Tibial nerve (tissue), 4 donors: Measurements from ENCODE around the gene SF3A1. TPM values are rescaled to one million over a fixed set of nuclear protein-coding genes. Genes with fewer than 3 reads are reported as not detected.

Experiments
- DNase-seq, 2 donors: peaks; one replicate each; pipeline ENCODE4 v3.0.0-alpha.2; 2019; ENCODE audit warnings: low spot score in 2 of 2
- H3K27ac ChIP-seq, 4 donors: fragments of 200-600 bp; sonication (generic) in 3 of 4; one replicate each; pipeline ENCODE4 v1.5.1; 2017 to 2019; ENCODE audit warnings: mild to moderate bottlenecking in 1 of 4
- H3K27me3 ChIP-seq, 2 donors: fragments of 200-600 bp; sonication (generic) in 1 of 2; one replicate each; pipeline versions ENCODE4 v1.5.1 to v1.6.0; 2017 to 2019
- H3K36me3 ChIP-seq, 3 donors: fragments of 200-600 bp; sonication (generic); one replicate each; pipeline ENCODE4 v1.5.1; 2018 to 2019
- H3K4me1 ChIP-seq, 4 donors: fragments of 200-600 bp; sonication (generic) in 3 of 4; one replicate each; pipeline ENCODE4 v1.5.1; 2017 to 2019
- H3K4me3 ChIP-seq, 4 donors: fragments of 200-600 bp; sonication (generic) in 3 of 4; one replicate each; pipeline ENCODE4 v1.5.1; 2017 to 2019; ENCODE audit warnings: mild to moderate bottlenecking in 1 of 4, moderate library complexity in 1 of 4
- H3K9me3 ChIP-seq, 4 donors: fragments of 200-600 bp; sonication (generic) in 3 of 4; one replicate each; pipeline ENCODE4 v1.5.1; 2017 to 2019
- EP300 ChIP-seq, 2 donors: sonication (generic); formaldehyde crosslinking; IDR thresholded peaks; one replicate each; pipeline ENCODE4 v1.6.1; 2017; ENCODE audit warnings: antibody characterized with exemption in 2 of 2, mild to moderate bottlenecking in 1 of 2
- POLR2A ChIP-seq, 2 donors: fragments of 450-650 bp; IDR thresholded peaks; one replicate each; pipeline ENCODE4 v1.6.1; 2017; ENCODE audit warnings: antibody characterized with exemption in 2 of 2, mild to moderate bottlenecking in 2 of 2, moderate library complexity in 2 of 2
- WGBS, 2 donors: methylation state at CpG; one replicate each; pipeline ENCODE4 v1.1.5; 2018; 5-methylcytosine and 5-hydroxymethylcytosine counted together
- total RNA-seq, 4 donors: library from RNA; depleted of rRNA; stranded (reverse); fragments of >200 nt; gene quantifications; one replicate each; pipeline ENCODE4 v1.1.0, GENCODE V29; 2016
- TF ChIP-seq, protein P1 (sequence below), 5 experiments: fragments of 200-600 bp in 3 of 5; fragments of 450-650 bp in 2 of 5; sonication (generic) in 3 of 5; IDR thresholded peaks; one replicate each; pipeline ENCODE4 v1.5.1; 2016 to 2019; ENCODE audit warnings: antibody characterized with exemption in 5 of 5, mild to moderate bottlenecking in 3 of 5, moderate library complexity in 2 of 5

The SF3A1 gene
- total RNA-seq, 4 donors from 2014 or later: 76.2 to 98.1 (median 91.7) TPM

DNA sequence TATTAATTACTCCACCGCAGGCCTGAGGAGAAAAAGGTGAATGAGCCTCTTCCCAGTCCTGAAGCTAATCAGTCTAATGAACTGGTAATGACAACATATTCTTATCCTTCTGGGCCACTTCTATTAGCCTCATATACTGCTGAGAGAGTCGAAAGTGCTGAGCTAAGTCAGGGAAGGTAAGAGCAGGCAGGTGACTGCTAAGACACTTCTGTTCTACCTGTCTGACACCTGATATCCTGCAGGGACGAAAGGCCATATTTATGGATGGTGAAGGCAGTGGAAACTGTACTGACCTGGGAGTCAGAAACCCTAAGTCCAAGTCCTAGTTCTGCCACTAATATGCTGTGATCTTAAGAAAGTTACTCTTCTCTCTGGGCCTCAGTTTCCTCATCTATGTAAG lies 33.4 kb downstream of the SF3A1 start:
- WGBS, 2 donors: 89 to 91% methylated on average over 3 of the region's 3 CpGs
- TF ChIP-seq POLR2A (IDR thresholded peaks at IDR 0.05): no peak
- TF ChIP-seq, protein P1, sequence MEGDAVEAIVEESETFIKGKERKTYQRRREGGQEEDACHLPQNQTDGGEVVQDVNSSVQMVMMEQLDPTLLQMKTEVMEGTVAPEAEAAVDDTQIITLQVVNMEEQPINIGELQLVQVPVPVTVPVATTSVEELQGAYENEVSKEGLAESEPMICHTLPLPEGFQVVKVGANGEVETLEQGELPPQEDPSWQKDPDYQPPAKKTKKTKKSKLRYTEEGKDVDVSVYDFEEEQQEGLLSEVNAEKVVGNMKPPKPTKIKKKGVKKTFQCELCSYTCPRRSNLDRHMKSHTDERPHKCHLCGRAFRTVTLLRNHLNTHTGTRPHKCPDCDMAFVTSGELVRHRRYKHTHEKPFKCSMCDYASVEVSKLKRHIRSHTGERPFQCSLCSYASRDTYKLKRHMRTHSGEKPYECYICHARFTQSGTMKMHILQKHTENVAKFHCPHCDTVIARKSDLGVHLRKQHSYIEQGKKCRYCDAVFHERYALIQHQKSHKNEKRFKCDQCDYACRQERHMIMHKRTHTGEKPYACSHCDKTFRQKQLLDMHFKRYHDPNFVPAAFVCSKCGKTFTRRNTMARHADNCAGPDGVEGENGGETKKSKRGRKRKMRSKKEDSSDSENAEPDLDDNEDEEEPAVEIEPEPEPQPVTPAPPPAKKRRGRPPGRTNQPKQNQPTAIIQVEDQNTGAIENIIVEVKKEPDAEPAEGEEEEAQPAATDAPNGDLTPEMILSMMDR (IDR thresholded peaks at IDR 0.05): no peak
- no peak for TF ChIP-seq EP300 (IDR thresholded peaks at IDR 0.05)
- DNase-seq: no peak
- H3K4me1 ChIP-seq: peaks cover 0 to 85% (median 59%) of the 10 kb centered on the region in 4 donors
- H3K27me3 ChIP-seq: no peaks in the 10 kb centered on the region
- no peak overlapping the region for H3K4me3 ChIP-seq
- no peaks in the 10 kb centered on the region for H3K9me3 ChIP-seq
- H3K27ac ChIP-seq: peak overlapping the region in 1 of 4 donors; percentile 97
- H3K36me3 ChIP-seq: peaks cover 0 to 10% (median 0%) of the 10 kb centered on the region in 3 donors

DNA sequence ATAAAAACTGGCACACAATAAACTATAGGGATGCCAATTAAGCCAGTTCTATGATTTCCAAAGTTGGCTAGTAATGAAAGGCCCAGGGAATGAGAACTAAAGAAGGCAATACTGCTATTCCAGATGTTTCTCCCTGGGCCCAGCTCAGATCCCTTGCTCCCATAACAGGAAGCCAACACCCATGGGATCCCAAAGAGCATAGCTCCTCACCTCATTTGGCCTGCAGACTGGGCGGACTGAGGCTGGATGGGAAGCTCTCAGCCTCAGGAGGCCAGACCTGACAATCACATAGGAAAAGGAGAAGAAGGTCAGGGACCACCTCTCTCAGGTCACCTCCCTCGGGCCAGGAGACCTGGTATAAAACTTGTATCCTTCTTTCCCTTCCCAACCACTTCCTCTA lies 35.2 kb downstream of the SF3A1 start:
- Histone ChIP-seq H3K4me3 (no peak overlapping the region), H3K4me1 (peaks cover 0 to 95% (median 65%) of the 10 kb centered on the region in 4 donors), H3K27ac (peak overlapping the region in 3 of 4 donors; percentile 18 to 39 (median 21)), H3K9me3 (no peaks in the 10 kb centered on the region), H3K27me3 (no peaks in the 10 kb centered on the region), H3K36me3 (peaks cover 0 to 13% (median 0%) of the 10 kb centered on the region in 3 donors)
- 59 to 70% methylated on average over 2 of the region's 2 CpGs for WGBS, 2 donors
- TF ChIP-seq POLR2A (IDR thresholded peaks at IDR 0.05) (no peak), EP300 (IDR thresholded peaks at IDR 0.05) (no peak)
- TF ChIP-seq, protein P1 (IDR thresholded peaks at IDR 0.05): no peak
- DNase-seq: no peak

DNA sequence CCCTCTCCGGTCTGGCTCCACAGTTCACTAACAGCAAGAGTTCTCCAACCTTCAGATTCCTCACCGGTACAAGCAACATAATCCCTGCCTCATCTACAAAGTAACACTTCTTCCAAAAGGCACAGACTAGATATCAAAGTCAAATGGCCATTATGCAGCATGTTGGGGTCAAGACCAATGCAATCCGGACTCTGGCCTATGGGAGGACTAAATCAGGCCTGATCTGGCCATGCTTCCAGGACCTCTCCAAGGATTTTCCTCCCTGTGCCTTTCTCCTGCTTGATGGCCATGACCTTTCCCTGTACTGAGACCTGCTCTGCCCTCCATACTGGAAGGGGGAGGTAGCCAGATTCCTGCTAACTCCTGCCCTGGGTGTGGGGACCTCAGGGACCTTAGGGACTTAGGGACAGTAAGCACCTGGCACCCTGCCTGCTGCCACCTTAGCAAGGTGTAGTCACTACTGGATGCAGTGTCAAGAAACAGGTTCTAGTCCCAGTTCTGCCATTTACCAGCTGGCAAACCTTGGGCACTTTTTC lies 36.6 kb downstream of the SF3A1 start:
- H3K4me1 ChIP-seq: peaks cover 0 to 99% (median 66%) of the 10 kb centered on the region in 4 donors
- DNase-seq: no peak

DNA sequence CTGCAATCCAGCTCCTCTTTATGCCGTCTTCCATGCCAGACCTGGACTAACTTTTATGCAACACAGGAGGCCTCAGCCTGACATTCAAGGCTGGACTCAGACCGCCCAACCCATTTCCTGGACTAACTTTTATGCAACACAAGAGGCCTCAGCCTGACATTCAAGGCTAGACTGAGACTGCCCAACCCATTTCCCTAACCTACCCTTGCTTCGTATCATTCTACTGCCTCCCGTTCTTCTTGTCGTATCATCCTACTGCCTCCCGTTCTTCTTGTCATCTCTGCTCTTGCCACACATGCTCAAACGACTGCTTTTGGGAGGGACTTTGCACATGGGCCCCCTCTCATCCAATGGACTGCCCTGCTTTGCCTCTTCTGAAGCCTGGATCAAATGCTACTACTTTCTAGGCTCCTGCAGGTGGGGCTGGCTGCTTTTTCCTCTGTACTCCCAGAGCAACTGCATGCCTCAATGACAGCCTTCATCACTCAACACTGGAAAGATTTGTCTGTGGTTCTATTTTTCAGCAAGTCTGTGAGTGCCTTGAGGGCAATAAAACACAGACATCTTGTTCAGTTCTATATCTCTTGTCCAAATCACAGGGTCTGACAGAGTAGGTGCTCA lies 37.8 kb downstream of the SF3A1 start:
- peaks cover 0 to 99% (median 61%) of the 10 kb centered on the region in 4 donors for H3K4me1 ChIP-seq
- TF ChIP-seq, protein P1 (IDR thresholded peaks at IDR 0.05): no peak
- TF ChIP-seq POLR2A (IDR thresholded peaks at IDR 0.05) (no peak), EP300 (IDR thresholded peaks at IDR 0.05) (no peak)
- peaks cover 0 to 13% (median 0%) of the 10 kb centered on the region in 3 donors for H3K36me3 ChIP-seq
- 63 to 69% methylated on average over 7 of the region's 7 CpGs for WGBS, 2 donors
- no peaks in the 10 kb centered on the region for H3K9me3 ChIP-seq
- no peak for DNase-seq
- no peaks in the 10 kb centered on the region for H3K27me3 ChIP-seq
- H3K27ac ChIP-seq: peak overlapping the region in 2 of 4 donors; percentile 55 to 56
- no peak overlapping the region for H3K4me3 ChIP-seq

More for the DNA sequence above, 36.6 kb downstream of the SF3A1 start:
- Histone ChIP-seq H3K27me3 (no peaks in the 10 kb centered on the region), H3K27ac (peak overlapping the region in 1 of 4 donors; percentile 52), H3K9me3 (no peaks in the 10 kb centered on the region), H3K4me3 (no peak overlapping the region), H3K36me3 (peaks cover 0 to 13% (median 0%) of the 10 kb centered on the region in 3 donors)
- TF ChIP-seq POLR2A (IDR thresholded peaks at IDR 0.05): no peak
- WGBS, 2 donors: 77 to 84% methylated on average over 3 of the region's 3 CpGs

DNA sequence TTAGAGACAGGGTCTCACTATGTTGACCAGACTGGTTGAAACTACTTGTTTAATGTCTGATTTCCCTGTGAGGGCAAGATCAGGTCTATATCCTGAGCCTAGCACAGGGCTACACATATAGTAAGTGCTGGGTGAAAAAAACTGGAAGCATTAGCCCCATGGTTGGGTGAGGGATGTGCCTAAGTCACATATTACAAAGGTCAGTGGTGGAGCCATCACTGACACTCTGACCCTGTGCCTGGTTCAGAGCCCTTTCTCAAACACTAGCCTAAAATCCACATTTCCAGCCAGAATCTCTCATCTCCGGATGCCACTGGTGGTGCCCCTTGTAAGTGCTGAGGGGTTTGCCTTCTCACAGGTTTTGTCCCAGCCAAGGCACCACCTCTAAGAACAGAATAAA lies 38.9 kb downstream of the SF3A1 start:
- Histone ChIP-seq H3K4me1 (peaks cover 0 to 97% (median 60%) of the 10 kb centered on the region in 4 donors), H3K27me3 (no peaks in the 10 kb centered on the region), H3K27ac (peak overlapping the region in 2 of 4 donors; percentile 55 to 56), H3K9me3 (no peaks in the 10 kb centered on the region), H3K4me3 (no peak overlapping the region), H3K36me3 (peaks cover 0 to 13% (median 0%) of the 10 kb centered on the region in 3 donors)
- TF ChIP-seq, protein P1 (IDR thresholded peaks at IDR 0.05): no peak
- TF ChIP-seq POLR2A (IDR thresholded peaks at IDR 0.05) (no peak), EP300 (IDR thresholded peaks at IDR 0.05) (no peak)
- 100% methylated on average over 1 of the region's 1 CpG; no CpG with 5 or more reads in 1 of the 2 donors for WGBS, 2 donors
- DNase-seq: no peak
